GM21526 (cell line): Measurements from ENCODE around the gene SNX17.
"Not testable (repeated sequence)": the region's sequence is repeated elsewhere in the genome, so short reads cannot be mapped to it uniquely, and the experiment has no call there.

Experiments
- ATAC-seq: cut with Tn5 transposase; IDR thresholded peaks from one replicate; pipeline ENCODE4 v1.9.1; 2021; ENCODE audit warnings: moderate library complexity; ENCODE audit not compliant: unreplicated experiment, low FRiP score

SNX17 gene, protein sequence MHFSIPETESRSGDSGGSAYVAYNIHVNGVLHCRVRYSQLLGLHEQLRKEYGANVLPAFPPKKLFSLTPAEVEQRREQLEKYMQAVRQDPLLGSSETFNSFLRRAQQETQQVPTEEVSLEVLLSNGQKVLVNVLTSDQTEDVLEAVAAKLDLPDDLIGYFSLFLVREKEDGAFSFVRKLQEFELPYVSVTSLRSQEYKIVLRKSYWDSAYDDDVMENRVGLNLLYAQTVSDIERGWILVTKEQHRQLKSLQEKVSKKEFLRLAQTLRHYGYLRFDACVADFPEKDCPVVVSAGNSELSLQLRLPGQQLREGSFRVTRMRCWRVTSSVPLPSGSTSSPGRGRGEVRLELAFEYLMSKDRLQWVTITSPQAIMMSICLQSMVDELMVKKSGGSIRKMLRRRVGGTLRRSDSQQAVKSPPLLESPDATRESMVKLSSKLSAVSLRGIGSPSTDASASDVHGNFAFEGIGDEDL

DNA sequence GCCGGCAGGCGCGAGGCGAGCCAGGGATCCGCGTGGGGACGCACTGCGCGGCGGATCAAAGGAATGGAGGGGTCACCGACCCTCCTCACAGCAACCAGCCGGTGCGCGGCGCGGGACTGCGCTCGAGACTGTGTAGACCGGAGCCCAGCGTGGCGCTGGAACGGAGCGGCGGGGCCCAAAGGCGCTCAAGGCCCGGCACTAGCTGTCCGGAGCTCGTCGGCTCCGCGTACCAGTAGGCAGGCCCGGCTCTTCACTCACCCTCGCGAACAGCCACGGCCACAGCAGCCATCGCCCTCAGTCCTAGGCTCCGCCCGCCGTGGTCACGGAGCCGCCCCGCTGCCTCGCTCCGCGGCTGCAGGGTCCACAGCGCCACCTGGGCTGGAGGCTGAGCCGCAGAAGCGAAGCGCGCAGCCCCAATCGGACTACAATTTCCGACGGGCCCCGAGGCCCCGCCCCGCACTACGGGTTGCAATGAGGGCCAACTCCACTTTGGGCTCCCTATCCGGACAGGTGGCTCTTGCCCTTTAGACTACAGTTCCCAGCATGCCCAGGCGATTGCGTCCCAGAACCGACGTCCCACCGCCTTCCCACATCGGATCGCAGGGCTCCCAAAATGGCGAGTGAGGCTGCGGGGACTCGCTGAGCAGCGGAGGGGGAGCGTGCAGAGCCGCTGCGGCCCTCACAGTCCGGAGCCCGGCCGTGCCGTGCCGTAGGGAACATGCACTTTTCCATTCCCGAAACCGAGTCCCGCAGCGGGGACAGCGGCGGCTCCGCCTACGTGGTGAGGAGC is at the start of gene SNX17, which contains the start of gene EIF2B4:
TSS of gene SNX17 (plus strand) at position 591 of the 790 bp plus-strand sequence. CDS start at position 719, 128 bp downstream.
TSS of gene EIF2B4 (minus strand) at position 313 of the 790 bp plus-strand sequence. CDS start at position 289, 24 bp downstream.
- ATAC-seq = peak; percentile 82

DNA sequence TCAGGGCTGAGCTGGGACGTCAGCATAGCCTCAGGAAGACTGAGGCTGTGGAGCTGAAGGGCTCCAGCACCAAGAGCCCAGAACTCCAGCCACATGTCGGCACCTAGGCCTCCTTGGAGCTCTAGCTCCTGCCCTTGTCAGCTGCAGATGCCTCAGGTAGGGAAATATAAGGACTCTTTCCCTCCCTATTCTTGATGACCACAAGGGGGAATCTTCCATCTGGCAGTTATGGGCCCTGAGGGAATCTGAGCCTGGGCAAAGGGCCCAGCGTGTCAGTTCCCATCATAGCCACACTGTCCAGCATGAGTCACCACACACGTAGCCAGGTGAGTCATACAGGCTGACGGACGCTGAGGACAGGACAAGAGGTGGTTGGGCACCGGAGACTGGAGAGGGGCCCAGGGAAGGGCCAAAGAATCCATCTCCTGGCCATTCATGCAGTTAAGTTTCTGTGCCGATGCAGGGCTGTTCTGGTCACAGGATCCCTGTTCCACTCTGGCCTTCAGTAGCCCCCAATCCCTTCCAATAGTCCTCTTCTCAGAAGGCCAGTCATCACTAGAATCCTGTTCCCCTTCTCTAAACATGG is 49.4 kb upstream of the SNX17 start:
- no peak for ATAC-seq

DNA sequence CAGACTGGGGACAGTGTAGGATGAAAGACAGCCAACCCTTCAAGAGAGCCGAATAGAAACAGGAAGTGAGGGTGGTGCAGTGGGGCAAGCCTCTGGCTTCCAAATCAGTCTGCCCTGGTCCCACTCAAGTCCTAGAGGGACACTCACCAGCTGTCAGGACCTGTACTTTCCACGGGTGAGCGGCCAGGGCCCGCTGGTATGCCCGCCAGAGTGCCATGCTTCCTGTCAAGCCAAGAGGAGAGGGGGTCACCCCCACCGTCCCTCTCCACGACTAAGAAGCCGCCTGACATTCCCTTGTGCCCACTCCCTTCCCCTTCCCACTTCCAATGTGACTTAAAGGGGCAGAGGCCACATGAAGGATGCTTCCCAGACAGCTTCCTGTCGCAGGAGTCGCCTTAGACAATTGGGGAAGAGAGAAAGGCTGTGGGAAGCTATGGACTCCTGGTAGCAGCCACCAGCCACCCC is 48.1 kb upstream of the SNX17 start:
- no peak for ATAC-seq

DNA sequence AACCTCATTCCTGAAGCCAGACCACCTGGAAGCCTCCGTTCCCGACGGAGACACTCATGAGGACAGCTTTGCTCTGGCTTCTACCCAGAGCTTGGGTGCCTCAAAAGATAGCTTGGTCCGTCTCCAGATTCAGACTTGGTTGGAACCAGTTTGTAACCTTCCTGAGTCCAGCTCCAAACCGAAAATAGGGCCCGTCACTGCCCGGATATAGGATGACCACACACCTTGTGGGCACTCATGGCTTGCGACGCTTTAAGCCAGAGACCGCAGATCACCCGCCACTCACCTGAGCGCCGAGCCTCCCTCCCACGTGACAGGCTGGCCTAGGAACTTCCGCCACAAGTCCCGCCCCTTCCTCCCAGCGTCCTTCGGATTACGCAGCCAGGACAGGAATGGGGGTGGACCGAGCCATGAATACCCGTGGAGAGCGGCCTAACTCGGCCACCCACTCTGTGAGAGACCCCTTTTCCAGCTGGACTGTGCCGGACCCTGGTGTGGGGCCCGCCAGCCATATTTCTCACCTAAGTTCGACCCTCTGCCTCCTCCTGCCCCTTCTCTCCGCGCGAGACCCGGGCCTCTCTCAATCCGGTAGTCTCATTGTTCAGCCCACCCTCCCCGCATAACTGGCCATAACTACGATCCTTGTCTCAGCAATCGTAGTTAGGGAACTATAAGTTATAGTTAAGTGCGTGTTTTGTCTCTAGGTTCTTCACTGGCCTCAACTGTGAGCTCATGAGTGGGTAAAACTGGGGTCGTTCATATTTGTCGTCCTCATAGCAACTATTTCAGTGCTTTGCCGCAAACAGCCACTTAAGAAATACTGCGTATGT is 47.4 kb upstream of the SNX17 start, which contains the start of gene MPV17:
TSS of gene MPV17 (minus strand) at position 332 of the 830 bp plus-strand sequence. CDS start 580 bp downstream, outside the sequence.
- ATAC-seq = peak; percentile 73

DNA sequence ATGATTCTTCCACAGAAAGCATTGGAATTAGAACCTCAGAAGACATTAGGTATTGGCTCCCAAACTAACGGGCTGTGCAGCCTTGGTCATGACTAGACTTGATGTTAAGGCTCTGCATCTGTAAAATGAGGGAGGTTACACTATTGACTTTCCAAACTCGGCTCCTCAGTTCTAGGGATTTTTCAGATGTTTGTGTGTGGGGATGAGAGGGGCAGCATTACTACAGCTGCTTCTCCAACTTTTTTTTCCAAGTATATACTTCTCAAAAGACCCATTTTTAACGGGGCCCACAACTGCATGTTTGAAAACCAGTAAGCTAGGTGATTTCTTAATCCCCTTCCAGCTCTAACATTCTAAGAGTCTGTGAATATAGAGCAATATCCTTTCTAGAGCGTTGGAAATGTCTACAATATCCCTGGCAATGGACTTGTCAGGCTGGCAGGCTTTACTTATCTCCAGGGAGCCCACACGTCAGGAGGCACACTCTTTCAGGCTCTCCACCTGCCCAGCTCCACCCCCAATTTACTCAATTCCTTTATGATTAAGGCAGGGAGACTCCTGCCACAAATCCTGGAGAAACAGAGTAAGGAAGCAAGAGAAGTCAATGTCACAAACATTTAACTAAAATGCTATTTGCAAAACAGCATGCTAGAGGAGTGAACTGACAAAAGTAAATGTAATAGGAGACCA is 46.7 kb upstream of the SNX17 start:
- ATAC-seq = no peak

DNA sequence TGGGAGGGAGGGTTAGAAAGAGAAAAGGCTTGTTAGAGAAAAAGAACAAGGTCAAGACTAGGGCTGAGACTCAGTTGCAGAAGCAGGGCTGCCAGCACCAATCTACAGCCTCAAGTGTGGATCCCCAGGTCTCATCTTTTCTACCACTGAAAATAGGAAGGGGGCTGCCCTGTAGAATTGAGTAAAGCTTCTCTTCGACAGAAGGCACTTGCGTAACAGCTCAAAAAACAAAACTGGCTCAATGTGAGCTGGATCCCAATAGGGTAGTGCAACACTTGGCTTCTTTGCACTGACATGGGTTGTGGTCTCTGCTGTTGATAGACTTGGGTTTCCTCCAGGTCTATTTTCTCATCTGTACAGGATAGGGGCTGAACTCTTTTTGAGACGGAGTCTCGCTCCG is 45.7 kb upstream of the SNX17 start:
- ATAC-seq = no peak

DNA sequence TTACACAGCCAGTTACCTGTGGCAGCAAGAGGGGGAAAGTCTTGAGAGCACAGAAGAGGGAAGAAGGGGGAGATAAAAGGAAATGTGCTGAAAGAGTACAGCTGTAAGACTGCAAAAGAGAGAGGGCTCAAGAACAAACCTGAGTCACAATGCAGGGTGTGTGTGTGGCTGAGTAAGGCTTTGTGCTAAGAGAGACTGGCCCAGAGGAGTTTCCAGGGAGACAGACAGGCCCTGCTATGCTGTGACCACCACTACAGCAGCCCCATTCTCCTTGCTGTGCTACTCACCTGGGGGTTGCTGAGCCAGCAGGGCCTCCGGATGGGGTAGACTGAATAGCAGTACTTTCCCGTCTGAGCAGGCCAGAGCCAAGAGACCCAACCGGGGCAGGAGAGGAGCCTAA is 35.1 kb upstream of the SNX17 start:
- no peak for ATAC-seq

DNA sequence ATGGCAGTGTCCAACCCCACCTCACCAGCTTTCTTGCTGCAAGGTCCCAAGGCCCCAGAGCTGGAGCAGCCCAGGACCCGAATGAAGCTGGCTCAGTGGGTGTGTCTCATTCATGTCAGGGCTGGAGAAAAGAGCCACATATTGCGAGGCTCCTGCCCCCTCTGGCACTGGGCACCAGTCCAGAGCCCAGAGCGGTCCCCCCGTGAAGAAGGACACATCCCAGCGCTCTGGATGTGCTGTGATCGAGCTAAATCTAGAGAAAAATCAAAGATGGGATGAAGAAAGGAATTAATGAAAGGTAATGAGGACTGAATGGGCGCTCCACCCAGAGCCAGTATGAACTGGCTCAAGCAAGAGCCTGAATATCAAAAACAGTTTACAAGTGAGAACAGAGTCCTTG is 34.2 kb upstream of the SNX17 start:
- no peak for ATAC-seq

DNA sequence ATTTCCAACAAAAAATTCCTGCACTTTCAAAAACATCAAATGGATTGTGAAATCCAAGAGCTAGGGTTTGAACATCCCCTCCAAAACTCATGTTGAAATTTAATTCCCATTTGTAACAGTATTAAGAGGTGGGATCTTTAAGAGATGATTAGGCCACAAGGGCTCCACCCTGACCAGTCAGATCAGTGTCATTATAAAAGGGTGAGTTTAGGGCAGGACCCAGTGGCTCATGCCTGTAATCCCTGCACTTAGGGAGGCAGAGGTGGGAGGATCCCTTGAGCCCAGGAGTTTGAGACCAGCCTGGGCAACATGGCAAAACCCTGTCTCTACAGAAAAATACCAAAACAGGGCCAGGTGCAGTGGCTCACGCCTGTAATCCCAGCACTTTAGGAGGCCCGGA is 22.8 kb upstream of the SNX17 start:
- ATAC-seq = no peak

DNA sequence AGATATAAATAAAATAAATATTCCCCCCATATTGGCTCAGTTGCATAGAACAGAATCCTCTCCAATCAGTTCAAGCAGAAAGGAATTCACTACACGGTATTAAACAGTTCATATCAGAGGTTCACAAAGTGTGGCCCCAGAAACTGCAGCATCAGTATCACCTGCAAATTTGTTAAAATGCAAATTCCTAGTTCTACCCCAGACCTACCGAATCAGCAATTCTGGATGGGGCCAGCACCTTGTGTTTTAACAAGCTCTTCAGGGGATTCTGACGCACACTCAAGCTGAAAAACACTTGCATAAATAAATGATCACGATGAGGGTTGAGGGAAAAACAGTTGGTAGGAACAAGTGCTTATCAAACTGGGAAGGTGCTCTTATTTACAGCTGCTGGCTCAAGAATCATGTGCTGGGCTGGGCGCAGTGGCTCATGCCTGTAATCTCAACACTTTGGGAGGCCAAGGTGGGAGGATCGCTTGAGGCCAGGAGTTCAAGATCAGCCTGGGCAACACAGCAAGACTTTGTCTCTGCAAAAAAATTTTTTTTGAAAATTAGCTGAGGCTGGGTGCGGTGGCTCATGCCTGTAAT is 20.2 kb upstream of the SNX17 start:
- no peak for ATAC-seq

DNA sequence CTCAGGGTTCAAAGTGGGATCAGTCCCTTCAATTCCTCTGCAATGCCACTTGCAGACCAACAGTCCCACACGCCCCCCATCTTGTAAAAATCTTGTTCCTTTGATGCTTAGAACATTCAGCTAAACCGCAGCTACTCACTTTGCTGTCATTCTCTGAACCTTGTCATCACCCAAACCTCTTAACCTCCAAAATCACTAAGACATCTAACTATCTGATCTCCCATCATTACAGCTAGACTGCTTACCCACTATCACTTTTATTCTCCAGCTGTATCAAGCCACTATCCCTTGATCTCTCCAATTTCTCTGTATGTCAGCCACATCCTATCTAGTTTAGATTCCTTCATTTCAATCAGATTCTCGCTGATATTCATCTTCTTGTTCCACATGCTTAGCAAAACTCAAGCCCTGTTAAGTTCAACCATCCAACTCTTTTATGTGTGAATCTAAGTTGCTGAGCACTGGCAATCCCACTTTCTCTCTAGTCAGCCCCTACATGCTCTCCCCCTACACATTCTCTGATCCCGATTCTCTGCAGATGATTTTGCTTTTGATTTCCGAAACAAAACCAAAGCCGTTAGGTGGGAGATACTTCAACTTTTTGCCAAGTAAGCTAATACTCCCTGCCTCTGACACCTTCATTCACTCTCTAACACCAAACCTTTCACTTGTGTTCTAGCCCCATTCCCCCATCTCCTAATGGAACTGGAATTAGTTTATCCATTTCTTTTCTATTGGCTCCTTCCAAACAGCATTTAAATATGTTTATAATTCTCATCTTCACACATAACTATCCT is 18.4 kb upstream of the SNX17 start:
- ATAC-seq = no peak

DNA sequence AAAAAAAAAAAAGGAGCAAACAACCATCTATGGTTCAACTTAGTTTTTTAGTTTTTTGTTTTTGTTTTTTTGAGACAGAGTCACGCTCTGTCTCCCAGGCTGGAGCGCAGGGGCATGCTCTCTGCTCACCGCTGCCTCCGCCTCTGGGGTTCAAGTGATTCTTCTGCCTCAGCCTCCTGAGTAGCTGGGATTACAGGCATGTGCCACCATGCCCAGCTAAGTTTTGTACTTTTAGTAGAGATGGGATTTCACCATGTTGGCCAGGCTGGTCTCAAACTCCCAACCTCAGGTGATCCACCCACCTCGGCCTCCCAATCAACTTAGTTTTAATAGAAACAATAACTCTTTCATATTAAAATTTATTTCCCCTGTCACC is 17.0 kb upstream of the SNX17 start:
- not testable (repeated sequence) for ATAC-seq

DNA sequence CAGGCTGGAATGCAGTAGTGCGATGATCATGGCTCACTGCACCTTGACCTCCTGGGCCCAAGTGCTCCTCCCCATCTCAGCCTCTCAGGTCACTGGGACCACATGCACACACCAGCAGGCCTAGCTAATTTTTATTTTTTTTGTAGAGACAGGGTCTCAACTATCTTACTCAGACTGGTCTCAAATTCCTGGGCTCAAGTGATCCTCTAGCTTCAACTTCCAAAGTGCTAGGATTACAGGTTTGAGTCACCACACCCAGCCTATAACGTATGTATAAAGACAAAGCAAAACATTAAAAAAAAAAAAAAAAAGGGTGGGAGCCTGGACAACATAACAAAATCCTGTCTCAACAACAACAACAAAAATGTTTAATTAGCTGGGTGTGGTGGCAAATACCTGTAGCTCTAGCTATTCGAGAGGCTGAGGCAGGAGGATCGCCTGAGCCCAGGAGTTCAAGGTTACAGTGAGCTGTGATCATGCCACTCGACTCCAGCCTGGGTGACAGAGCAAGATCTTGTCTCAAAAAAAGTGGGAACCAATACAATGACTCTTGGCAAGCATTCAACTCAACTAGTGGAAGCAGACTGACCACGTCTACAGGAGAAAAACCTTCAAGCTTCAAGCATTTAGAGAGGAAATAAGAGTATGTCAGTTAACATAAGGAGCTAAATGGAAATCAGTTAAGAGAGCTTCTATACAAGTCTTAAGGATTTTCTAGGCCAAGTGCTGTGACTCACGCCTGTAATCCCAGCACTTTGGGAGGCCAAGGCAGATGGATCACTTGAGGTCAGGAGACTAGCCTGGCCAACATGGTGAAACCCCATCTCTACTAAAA is 16.4 kb upstream of the SNX17 start:
- no peak for ATAC-seq

DNA sequence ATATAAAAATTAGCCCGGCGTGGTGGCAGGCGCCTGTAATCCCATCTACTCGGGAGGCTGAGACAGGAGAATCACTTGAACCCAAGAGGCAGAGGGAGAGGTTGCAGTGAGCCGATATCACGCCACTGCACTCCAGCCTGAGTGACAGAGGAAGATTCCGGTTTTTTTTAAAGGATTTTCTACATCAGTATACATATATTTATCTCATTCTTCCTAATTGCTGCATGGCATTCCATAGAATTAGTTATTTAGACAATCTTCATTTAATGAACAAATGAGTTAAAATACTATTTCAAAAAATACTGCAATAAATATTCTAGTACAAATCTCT is 15.9 kb upstream of the SNX17 start:
- no peak for ATAC-seq

DNA sequence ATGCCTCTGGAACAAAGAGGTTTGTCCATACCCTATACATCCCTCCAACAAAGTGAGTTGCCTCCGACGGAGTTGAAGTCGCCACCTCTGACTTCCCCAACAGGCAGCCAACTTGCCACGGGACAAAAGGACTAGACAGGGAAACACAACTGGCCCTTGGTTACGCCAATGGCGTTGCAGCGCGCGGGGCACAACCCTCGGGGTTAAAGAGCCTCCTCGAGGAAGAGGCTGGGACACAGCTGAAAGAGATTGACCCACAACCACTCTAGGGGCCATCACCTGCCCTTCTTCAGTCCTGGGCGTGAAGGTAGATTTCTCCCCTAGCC is 14.4 kb upstream of the SNX17 start:
- ATAC-seq = peak; percentile 39

DNA sequence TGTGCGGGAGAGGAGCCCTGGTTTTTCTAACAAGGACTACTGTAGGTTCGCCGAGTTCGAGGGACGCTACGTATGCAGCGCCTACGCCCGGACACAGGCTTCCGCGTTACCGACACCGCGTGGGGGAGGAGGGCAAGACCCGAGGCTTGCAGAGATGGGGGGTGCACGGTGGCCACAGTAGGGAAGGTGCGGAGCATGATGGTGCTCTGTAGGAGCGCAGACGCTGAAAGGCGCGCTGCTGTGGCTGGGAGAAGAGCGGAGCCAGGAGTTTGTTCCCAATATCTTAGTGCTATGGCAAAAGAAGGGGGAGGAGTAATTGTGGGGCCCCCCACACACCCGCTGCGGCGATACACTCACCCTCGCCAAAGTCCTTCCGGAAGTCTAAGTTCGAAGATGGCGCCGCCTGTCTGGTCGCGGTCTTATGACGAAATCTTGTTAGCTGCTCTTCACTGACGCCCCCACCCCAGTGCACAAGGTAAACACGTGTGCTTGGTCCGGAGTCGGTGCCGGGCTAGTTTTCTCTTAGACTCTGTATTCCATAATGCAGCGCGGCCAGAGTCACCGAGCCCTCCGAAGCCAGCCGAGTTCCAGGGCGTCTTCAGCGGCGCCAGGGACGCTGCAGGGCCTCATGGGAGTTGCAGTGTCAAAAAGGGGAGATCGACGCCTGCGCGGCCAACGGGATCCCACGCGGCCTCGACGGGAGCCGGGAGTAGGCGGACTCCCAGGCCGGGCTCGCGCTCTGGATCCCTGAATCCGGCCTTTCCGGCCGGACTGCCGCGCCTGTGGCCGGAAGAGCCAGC is 13.8 kb upstream of the SNX17 start, which contains the start of gene GTF3C2:
TSS of gene GTF3C2 (minus strand) at position 383 of the 800 bp plus-strand sequence. CDS start 13,210 bp downstream, outside the sequence.
- ATAC-seq = peak; percentile 61
